HEK293 (cell line): ENCODE data around the gene KIF1A.
A peak's percentile ranks its signal among the peaks of the same experiment; 100 is the strongest.

Source experiments
- CTCF ChIA-PET: fragments of 350-600 bp; formaldehyde crosslinking; extraction: SDS; loops from one replicate; lab custom pipeline; 2021; ENCODE audit warnings: antibody characterized with exemption; lab: Yijun Ruan, JAX
- POLR2A ChIA-PET: fragments of 300-600 bp; formaldehyde crosslinking; extraction: SDS; loops from one replicate; lab custom pipeline; 2020; ENCODE audit warnings: antibody characterized with exemption, inconsistent platforms; lab: Yijun Ruan, JAX
- H3K27ac ChIP-seq: fragments of 200-500 bp; sonication (Bioruptor generic); 2 replicates; pipeline ENCODE4 v1.5.1; 2014; ENCODE audit warnings: low read depth, low read length, control low read depth, inconsistent platforms; ENCODE audit errors: extremely low read depth
- H3K36me3 ChIP-seq, 2 experiments: fragments of 200-500 bp in 1 of 2; sonication (Bioruptor generic) in 1 of 2; 1 replicate in 1 of 2; 2 replicates in 1 of 2; pipeline ENCODE4 v1.5.1; 2014 to 2017; ENCODE audit warnings: inconsistent platforms in 2 of 2, low read length in 2 of 2; ENCODE audit not compliant: control insufficient read depth in 2 of 2, insufficient read depth in 1 of 2
- H3K4me1 ChIP-seq: fragments of 200-500 bp; sonication (Bioruptor generic); 2 replicates; pipeline ENCODE4 v1.5.1; 2014; ENCODE audit warnings: mild to moderate bottlenecking, low read length, inconsistent platforms; ENCODE audit not compliant: control insufficient read depth, insufficient read depth
- H3K4me3 ChIP-seq: 2 replicates; pipeline ENCODE4 v1.5.1; 2011; ENCODE audit warnings: low read depth, mild to moderate bottlenecking, control low read depth, low read length, moderate library complexity
- H3K9me3 ChIP-seq: fragments of 200-500 bp; sonication (Bioruptor generic); 2 replicates; pipeline ENCODE4 v1.5.1; 2014; ENCODE audit warnings: low read depth, low read length, inconsistent platforms; ENCODE audit not compliant: control insufficient read depth, insufficient read depth
- CTCF ChIP-seq: fragments of 450-650 bp; formaldehyde crosslinking; IDR thresholded peaks from 2 replicates; pipeline ENCODE4 v1.5.1; 2016; ENCODE audit warnings: missing biosample characterization, missing genetic modification characterization
- GLIS1 ChIP-seq: fragments of 450-650 bp; formaldehyde crosslinking; IDR thresholded peaks from 2 replicates; pipeline ENCODE4 v1.5.1; 2016; ENCODE audit warnings: missing biosample characterization, missing genetic modification characterization
- HOXC10 ChIP-seq: sonication (generic); formaldehyde crosslinking; IDR thresholded peaks from 2 replicates; pipeline ENCODE4 v1.8.1; 2023; ENCODE audit warnings: mild to moderate bottlenecking, missing genetic modification reagents
- KLF9 ChIP-seq: fragments of 450-650 bp; formaldehyde crosslinking; IDR thresholded peaks from 2 replicates; pipeline ENCODE4 v1.5.1; 2016; ENCODE audit warnings: missing biosample characterization, missing genetic modification characterization, low read depth
- PRDM10 ChIP-seq: fragments of 450-650 bp; formaldehyde crosslinking; IDR thresholded peaks from 2 replicates; pipeline ENCODE4 v1.5.1; 2016; ENCODE audit warnings: missing biosample characterization, missing genetic modification characterization
- PRDM6 ChIP-seq: fragments of 450-650 bp; formaldehyde crosslinking; IDR thresholded peaks from 2 replicates; pipeline ENCODE4 v1.5.1; 2017; ENCODE audit warnings: missing biosample characterization, missing genetic modification characterization
- SETDB1 ChIP-seq: IDR thresholded peaks from one replicate; pipeline ENCODE4 v1.6.1; 2017; ENCODE audit warnings: mild to moderate bottlenecking, low read length, moderate library complexity, mixed read lengths; ENCODE audit not compliant: insufficient read length
- TCF7L2 ChIP-seq: IDR thresholded peaks from 2 replicates; pipeline ENCODE4 v1.6.1; 2011; ENCODE audit warnings: low read depth, mild to moderate bottlenecking, inconsistent platforms, low read length, moderate library complexity, borderline replicate concordance
- ZFP69B ChIP-seq: fragments of 450-650 bp; formaldehyde crosslinking; IDR thresholded peaks from 2 replicates; pipeline ENCODE4 v1.5.1; 2016; ENCODE audit warnings: missing biosample characterization, missing genetic modification characterization
- ZNF114 ChIP-seq: fragments of 450-650 bp; formaldehyde crosslinking; IDR thresholded peaks from 2 replicates; pipeline ENCODE4 v1.5.0; 2017; ENCODE audit warnings: missing biosample characterization, missing genetic modification characterization
- ZNF157 ChIP-seq: fragments of 450-650 bp; formaldehyde crosslinking; IDR thresholded peaks from 2 replicates; pipeline ENCODE4 v1.5.1; 2016; ENCODE audit warnings: missing biosample characterization, missing genetic modification characterization
- ZNF23 ChIP-seq: fragments of 450-650 bp; formaldehyde crosslinking; IDR thresholded peaks from 2 replicates; pipeline ENCODE4 v1.5.1; 2016; ENCODE audit warnings: missing biosample characterization, missing genetic modification characterization, borderline replicate concordance
- ZNF239 ChIP-seq: fragments of 450-650 bp; formaldehyde crosslinking; IDR thresholded peaks from 2 replicates; pipeline ENCODE4 v1.5.1; 2016; ENCODE audit warnings: missing biosample characterization, missing genetic modification characterization
- ZNF549 ChIP-seq: fragments of 450-650 bp; IDR thresholded peaks from 2 replicates; pipeline ENCODE4 v1.5.1; 2018; ENCODE audit warnings: missing biosample characterization, missing genetic modification characterization, mild to moderate bottlenecking, inconsistent platforms, moderate library complexity
- ZNF571 ChIP-seq: fragments of 450-650 bp; formaldehyde crosslinking; IDR thresholded peaks from 2 replicates; pipeline ENCODE4 v1.5.0; 2017; ENCODE audit warnings: missing biosample characterization, missing genetic modification characterization
- ZNF670 ChIP-seq: fragments of 450-650 bp; formaldehyde crosslinking; IDR thresholded peaks from 2 replicates; pipeline ENCODE4 v1.5.1; 2016; ENCODE audit warnings: missing biosample characterization, missing genetic modification characterization, low read depth
- ZNF704 ChIP-seq: fragments of 450-650 bp; formaldehyde crosslinking; IDR thresholded peaks from 2 replicates; pipeline ENCODE4 v1.5.1; 2016; ENCODE audit warnings: missing biosample characterization, missing genetic modification characterization
- ZNF791 ChIP-seq: fragments of 450-650 bp; formaldehyde crosslinking; IDR thresholded peaks from 2 replicates; pipeline ENCODE4 v1.5.1; 2016; ENCODE audit warnings: missing biosample characterization, missing genetic modification characterization
- ZXDB ChIP-seq: fragments of 450-650 bp; formaldehyde crosslinking; IDR thresholded peaks from 2 replicates; pipeline ENCODE4 v1.5.1; 2016; ENCODE audit warnings: missing biosample characterization, missing genetic modification characterization

Gene KIF1A

GRCh38 chr2:240723851-240724250 lies 96.2 kb downstream of the KIF1A start:
- no peak overlapping the region for H3K4me3 ChIP-seq
- POLR2A ChIA-PET: no interaction called here
- peaks cover 0 to 29% of the 10 kb centered on the region in 2 experiments; a peak in 1 of 3 replicates for H3K36me3 ChIP-seq
- TF ChIP-seq TCF7L2 (no peak), ZNF791 (no peak), ZNF704 (tag by site-specific recombination) (no peak), HOXC10 (CRISPR knock-in tag) (no peak), SETDB1 (no peak), PRDM10 (no peak), KLF9 (no peak)
- H3K4me1 ChIP-seq: no peaks in the 10 kb centered on the region
- CTCF ChIA-PET: no interaction called here
- H3K9me3 ChIP-seq: no peaks in the 10 kb centered on the region
- no peak overlapping the region for H3K27ac ChIP-seq

GRCh38 chr2:240722796-240723735 lies 97.0 kb downstream of the KIF1A start:
- ChIA-PET CTCF (no interaction called here), POLR2A (no interaction called here)
- H3K36me3 ChIP-seq: peaks cover 0 to 29% of the 10 kb centered on the region in 2 experiments; a peak in 1 of 3 replicates

GRCh38 chr2:240722376-240722775 lies 97.6 kb downstream of the KIF1A start:
- POLR2A ChIA-PET: no interaction called here
- CTCF ChIA-PET: no interaction called here
- no peaks in the 10 kb centered on the region for H3K4me1 ChIP-seq
- peaks cover 0 to 29% of the 10 kb centered on the region in 2 experiments; a peak in 1 of 3 replicates for H3K36me3 ChIP-seq
- no peaks in the 10 kb centered on the region for H3K9me3 ChIP-seq
- no peak overlapping the region for H3K27ac ChIP-seq
- H3K4me3 ChIP-seq: no peak overlapping the region
- no peak for TF ChIP-seq ZNF670 (tag by site-specific recombination)
- TF ChIP-seq ZXDB (tag by site-specific recombination): no peak
- TF ChIP-seq ZNF23 (tag by site-specific recombination): no peak
- TF ChIP-seq ZNF114 (tag by site-specific recombination): no peak
- TF ChIP-seq PRDM6 (tag by site-specific recombination): no peak
- TF ChIP-seq CTCF (tag by site-specific recombination): no peak
- TF ChIP-seq ZNF157 (tag by site-specific recombination): no peak
- TF ChIP-seq ZFP69B (tag by site-specific recombination): no peak

More at GRCh38 chr2:240722796-240723735, 97.0 kb downstream of the KIF1A start:
- Histone ChIP-seq H3K27ac (no peak overlapping the region), H3K4me1 (no peaks in the 10 kb centered on the region), H3K4me3 (no peak overlapping the region), H3K9me3 (no peaks in the 10 kb centered on the region)
- TF ChIP-seq ZNF239 (tag by site-specific recombination): no peak
- TF ChIP-seq GLIS1 (tag by site-specific recombination): peak; percentile 25; the same call in 1 of the 2 replicates
- 0 out of 2 replicates have a peak, but pooled peaks have one; percentile 14 for TF ChIP-seq CTCF (tag by site-specific recombination)
- TF ChIP-seq ZNF549 (tag by site-specific recombination): no peak
- TF ChIP-seq ZNF571: no peak
